Renal cortex interstitium (tissue), 15 donors: ENCODE results near the gene PRDM12. TPM values are rescaled to one million over a fixed set of nuclear protein-coding genes. Genes with fewer than 3 reads are reported as not detected.

ENCODE experiments used
- DNase-seq, 11 donors: peaks; one replicate each; pipeline ENCODE4 v3.0.0-alpha.2; 2013; ENCODE audit warnings: low read depth in 9 of 11, low spot score in 4 of 11; ENCODE audit errors: extremely low read depth in 1 of 11
- long read RNA-seq, 16 experiments: transcript quantifications; one replicate each; lab custom pipeline, GENCODE V29; 2026
- polyA plus RNA-seq, 3 donors: library from polyadenylated mRNA; unstranded; fragments of 120-200 nt; gene quantifications; one replicate each; pipeline ENCODE4 v1.2.1, GENCODE V29; 2013; ENCODE audit not compliant: insufficient read length in 3 of 3

Gene PRDM12
- polyA plus RNA-seq, result not detected
- long read RNA-seq, donor 1, result 0 reads
- long read RNA-seq, donor 2, result 0 reads
- long read RNA-seq, donor 3, result 0 reads
- long read RNA-seq, donor 4, result 0 reads
- long read RNA-seq, donor 5, result 0 reads
- long read RNA-seq, donor 6, result 0 reads
- long read RNA-seq, donor 7, result 0 reads
- long read RNA-seq, donor 8, result 0 reads
- long read RNA-seq, donor 9, result 0 reads
- long read RNA-seq, donor 10, result 0 reads
- long read RNA-seq, donor 11, result 0 reads
- long read RNA-seq, donor 12, result 0 reads
- long read RNA-seq, donor 13, result 0 reads
- long read RNA-seq, donor 14, result 0 reads
- long read RNA-seq, donor 15, result 0 reads
- long read RNA-seq, donor 16, result 0 reads

GRCh38 chr9:130664251-130665028 lies at the start of gene PRDM12:
PRDM12 (plus strand) TSS chr9:130664594; CDS start chr9:130664654, 60 bp downstream.
- DNase-seq, result no peak

GRCh38 chr9:130616451-130616850 lies 47.9 kb upstream of the PRDM12 start:
- no peak for DNase-seq

DNA sequence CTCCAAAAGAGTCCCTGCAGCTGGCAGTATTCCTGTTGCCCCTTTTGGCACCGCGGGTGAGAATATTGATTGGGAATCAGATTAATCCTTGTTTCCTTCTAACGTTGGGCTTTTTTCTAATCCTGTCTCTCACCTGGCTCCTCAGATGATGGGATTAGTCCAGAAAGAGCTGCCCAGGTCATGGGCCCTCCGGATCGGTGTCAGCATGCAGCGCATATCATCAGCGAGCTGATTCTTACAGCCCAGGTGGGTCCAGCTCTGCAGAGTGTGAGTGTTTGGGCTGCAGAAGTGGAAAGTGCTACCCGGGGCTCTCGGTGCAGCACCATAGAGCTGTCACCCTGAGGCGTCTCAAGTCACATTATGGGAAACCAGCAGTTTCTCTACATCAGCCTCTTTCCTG lies 40.9 kb upstream of the PRDM12 start:
- no peak for DNase-seq

DNA sequence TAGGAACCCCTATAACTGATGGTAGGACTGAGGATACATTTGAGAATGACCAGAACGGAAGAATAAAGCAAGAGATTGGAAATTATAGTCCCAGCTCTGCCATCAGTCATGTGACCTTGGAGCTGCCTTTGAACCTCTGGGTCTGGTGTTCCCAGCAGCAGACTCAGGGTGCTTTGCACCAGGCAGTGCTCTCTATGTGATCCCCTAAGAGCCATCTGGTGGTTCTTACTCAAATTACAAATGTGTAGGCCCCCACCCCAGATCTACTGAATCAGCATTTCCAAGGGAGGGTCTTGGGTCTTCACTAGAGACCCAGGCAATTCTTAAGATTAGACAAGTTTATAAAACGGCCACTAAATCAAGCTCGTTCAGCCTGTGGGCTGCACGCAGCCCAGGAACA lies 40.2 kb upstream of the PRDM12 start:
- no peak for DNase-seq

- DNase-seq, result no peak
These were observed 38.0 kb upstream of the PRDM12 start for GRCh38 chr9:130626249-130626996.

GRCh38 chr9:130627051-130627450 lies 37.3 kb upstream of the PRDM12 start:
- DNase-seq, result no peak

DNA sequence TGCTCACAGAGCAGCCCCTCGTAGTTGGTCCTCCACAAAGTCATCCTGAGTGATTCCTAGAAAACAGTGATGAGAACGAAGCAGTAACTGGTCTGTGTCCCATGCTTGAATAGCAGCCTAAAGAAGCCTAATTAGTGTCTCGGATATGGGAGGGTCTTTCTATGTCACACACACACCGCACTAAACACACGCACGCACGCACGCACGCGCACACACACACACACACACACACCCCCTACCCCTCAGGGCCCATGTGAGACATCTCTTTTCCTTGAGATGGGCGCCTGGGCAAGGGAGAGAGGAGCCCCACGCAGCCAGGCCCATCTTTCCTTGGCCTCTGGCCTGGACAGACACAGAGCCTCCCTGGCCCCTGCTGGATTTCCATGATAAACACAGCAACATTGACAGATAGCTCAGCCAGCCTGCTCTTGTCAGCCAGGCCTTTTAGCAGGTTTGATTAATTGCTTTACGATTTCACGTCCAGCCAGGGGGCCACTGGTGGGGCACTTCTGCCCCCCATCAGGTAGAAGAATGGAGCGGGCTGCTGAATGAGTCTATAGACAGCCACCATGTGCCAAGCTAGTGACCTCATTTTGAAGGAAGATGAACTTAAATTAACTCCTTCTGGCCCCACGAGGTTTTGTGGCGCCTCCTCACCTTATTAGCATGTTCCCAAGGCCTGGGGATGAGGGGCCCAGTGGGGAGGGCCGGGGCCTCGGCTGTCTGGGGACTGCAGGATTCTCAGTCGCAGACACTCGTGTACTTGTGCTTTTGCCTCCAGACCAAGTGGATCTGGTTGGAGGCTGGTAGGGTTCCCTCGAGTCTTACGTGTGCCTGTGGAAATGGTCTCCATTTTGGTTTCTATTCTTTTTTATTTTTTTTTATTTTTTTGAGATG lies 36.2 kb upstream of the PRDM12 start:
- no peak for DNase-seq

DNA sequence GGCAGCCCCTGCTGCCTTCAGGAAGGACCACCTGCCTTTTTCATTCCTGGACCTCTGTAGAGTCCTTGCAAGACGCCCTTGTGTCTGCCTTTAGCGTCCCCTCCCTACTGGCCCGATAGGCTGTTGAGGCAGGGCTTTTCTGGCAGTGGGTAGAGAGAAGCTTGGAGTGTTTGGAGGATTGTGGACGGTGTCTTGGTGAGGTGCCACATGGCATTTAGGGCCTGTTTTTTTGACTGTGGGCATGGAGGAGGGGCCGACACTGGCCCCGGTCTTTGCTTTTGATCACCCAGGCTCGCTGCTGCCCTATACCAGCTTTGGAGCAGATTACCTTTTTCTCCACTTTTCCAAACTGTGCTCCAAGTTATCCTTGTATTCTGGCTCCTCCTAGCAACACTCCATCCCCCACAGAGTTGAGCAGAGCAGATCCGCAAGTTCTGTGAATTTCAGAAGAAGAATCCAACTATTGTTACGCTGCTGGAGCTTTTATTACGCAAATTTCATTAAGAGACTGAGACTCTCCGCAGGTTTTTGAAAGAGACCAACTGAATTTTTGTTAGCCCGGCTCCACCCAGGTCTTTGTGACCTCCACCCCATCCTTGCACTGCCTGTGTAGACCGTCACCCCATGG lies 34.8 kb upstream of the PRDM12 start:
- no peak for DNase-seq

DNA sequence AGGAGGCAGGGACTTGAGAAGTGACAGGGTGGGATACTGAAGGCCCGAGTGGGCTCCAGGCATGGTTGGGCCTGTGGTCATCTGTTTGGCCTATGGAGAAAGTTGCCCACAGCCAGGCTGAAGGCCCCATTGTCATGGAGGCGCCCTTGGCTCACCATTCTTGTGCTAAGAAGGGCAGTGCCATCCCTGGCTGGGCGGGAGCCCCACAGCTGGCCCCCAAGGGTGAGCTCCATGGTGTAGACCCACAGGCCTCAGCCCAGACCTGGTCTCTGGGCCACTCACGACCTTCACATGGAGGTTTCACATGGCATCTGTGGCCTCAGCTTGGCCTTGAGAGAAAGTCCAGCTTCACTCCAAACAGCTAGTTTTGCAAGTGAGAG lies 34.3 kb upstream of the PRDM12 start:
- no peak for DNase-seq

GRCh38 chr9:130630506-130631330 lies 33.7 kb upstream of the PRDM12 start:
- DNase-seq, result no peak

DNA sequence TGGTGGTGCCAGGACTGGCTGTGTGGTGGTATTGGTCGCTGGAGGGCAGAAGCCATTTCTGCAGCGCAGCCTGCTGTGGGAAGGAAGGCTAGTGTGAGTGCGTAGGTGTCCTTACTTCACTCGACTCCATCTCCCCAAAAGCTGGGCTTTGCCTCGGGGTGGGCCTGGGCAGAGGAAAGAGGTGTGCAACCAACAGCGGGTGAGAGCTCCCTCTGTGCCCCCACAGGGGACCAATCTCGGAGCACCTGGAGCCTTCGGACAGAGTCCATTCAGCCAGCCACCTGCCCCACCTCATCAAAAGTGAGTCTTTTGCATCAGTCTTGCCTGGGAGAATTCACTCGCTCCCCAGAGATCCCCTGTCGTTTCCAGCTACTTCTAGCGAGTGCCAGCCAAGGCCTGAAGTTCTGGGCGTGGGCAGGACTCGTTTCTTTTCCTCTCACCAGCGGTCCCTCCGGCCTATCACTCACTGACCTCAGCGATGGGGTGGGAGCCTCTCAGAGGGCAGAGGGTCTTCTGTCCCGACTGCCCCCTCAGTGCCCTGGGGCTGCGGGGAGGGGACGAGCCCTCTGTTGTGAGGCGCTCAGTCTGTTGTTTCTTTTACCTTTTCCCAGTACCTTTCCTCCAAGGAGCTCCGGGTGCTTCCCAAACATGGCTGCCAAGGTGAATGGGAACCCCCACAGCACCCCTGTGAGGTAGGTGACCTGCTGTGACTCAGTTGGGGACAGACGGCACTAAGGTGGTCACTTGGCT lies 32.9 kb upstream of the PRDM12 start:
- DNase-seq, result no peak

- DNase-seq, result no peak
These were observed 32.2 kb upstream of the PRDM12 start for GRCh38 chr9:130632081-130632710.

DNA sequence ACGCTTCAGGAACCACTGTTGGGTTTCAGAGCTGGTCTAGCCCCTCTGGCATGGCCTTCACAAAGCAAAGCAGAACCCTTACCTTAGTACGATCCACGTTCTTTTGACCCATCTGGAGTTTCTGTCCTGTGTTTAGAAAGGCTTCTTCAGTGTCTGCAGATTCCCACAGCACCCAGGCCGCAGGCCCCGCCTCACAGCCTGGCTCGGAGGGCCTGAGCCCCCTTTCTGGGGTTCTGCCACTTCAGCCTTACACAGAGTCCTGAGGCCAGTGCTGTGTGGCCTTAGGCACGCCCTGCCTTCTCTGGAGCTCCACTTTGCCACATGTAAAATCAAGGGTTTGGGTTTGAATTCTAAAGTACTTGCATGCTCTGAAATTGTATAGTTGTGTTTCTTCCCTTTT lies 31.6 kb upstream of the PRDM12 start:
- DNase-seq, result no peak

- no peak for DNase-seq
These were observed 30.8 kb upstream of the PRDM12 start for GRCh38 chr9:130633336-130634190.

- no peak for DNase-seq
These were observed 30.1 kb upstream of the PRDM12 start for GRCh38 chr9:130634191-130634768.
